GM12864 (cell line): ENCODE measurements around the gene OSBPL3.
A peak's percentile ranks its signal among the peaks of the same experiment; 100 is the strongest.

Source experiments
- DNase-seq: peaks from one replicate; pipeline ENCODE4 v3.0.0-alpha.2; 2011; ENCODE audit warnings: low read depth
- H3K4me3 ChIP-seq: 2 replicates; pipeline ENCODE4 v1.5.1; 2011; ENCODE audit warnings: mild to moderate bottlenecking, low read depth, low read length, control low read depth
- CTCF ChIP-seq: IDR thresholded peaks from 2 replicates; pipeline ENCODE4 v1.5.1; 2011; ENCODE audit warnings: low read depth, mild to moderate bottlenecking, moderate library complexity, low read length, control low read depth, inconsistent platforms; ENCODE audit errors: missing control alignments

Gene OSBPL3

GRCh38 chr7:24812305-24812945 lies 167.6 kb downstream of the OSBPL3 start:
- peak; percentile 80 for TF ChIP-seq CTCF
- H3K4me3 ChIP-seq = no peak overlapping the region
- no peak for DNase-seq

- no peak for TF ChIP-seq CTCF
- DNase-seq = no peak
- no peak overlapping the region for H3K4me3 ChIP-seq
Measured at GRCh38 chr7:24808518-24808917, 171.5 kb downstream of the OSBPL3 start.

- no peak overlapping the region for H3K4me3 ChIP-seq
- no peak for TF ChIP-seq CTCF
- DNase-seq = no peak
Measured at GRCh38 chr7:24802300-24802699, 177.7 kb downstream of the OSBPL3 start.

GRCh38 chr7:24801883-24802282 lies 178.1 kb downstream of the OSBPL3 start:
- DNase-seq = no peak
- no peak for TF ChIP-seq CTCF
- H3K4me3 ChIP-seq = no peak overlapping the region

GRCh38 chr7:24800667-24801066 lies 179.3 kb downstream of the OSBPL3 start:
- no peak for TF ChIP-seq CTCF
- no peak for DNase-seq
- H3K4me3 ChIP-seq = no peak overlapping the region

- no peak for TF ChIP-seq CTCF
- no peak overlapping the region for H3K4me3 ChIP-seq
Measured at GRCh38 chr7:24800073-24800472, 179.9 kb downstream of the OSBPL3 start.

GRCh38 chr7:24799506-24799905 lies 180.5 kb downstream of the OSBPL3 start:
- no peak overlapping the region for H3K4me3 ChIP-seq
- DNase-seq = no peak
- TF ChIP-seq CTCF = no peak

More at GRCh38 chr7:24800073-24800472, 179.9 kb downstream of the OSBPL3 start:
- DNase-seq = no peak
